Vagina (tissue), 2 donors: Measurements from ENCODE around the gene ICA1L.

ENCODE experiments used
- CTCF ChIP-seq, 3 experiments: fragments of 450-650 bp in 2 of 3; fragments of 200-600 bp in 1 of 3; sonication (generic) in 1 of 3; IDR thresholded peaks; one replicate each; pipeline ENCODE4 v1.5.1; 2017 to 2019; ENCODE audit warnings: antibody characterized with exemption in 3 of 3, mild to moderate bottlenecking in 2 of 3, moderate library complexity in 2 of 3
- POLR2A ChIP-seq, 2 donors: fragments of 450-650 bp; IDR thresholded peaks; one replicate each; pipeline ENCODE4 v1.6.1; 2017; ENCODE audit warnings: antibody characterized with exemption in 2 of 2, mild to moderate bottlenecking in 2 of 2, moderate library complexity in 2 of 2

DNA sequence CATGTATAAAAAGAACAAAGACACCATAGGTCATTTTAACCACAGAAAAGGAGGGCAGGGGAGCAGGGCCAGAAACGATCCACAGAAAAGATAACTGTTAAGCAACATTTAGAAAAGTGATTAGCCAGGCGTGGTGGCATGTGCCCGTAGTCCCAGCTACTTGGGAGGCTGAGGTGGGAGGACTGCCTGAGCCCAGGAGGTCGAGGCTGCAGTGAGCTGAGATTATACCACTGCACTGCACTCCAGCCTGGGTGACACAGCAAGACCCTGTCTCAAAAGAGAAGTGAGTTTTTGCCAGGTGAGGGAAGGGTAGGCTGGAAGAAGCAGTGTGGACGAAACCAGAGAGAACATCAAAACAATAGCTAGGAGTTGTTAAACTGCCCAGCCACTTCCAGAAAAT is 36.6 kb upstream of the ICA1L start:
- TF ChIP-seq CTCF (IDR thresholded peaks at IDR 0.05) (no peak), POLR2A (IDR thresholded peaks at IDR 0.05) (no peak)
